IPS-18c (cell line): ENCODE measurements around the gene FAM118A.
"Not testable (repeated sequence)": the region's sequence is repeated elsewhere in the genome, so short reads cannot be mapped to it uniquely, and the experiment has no call there.

ENCODE experiments used
- H3K4me3 ChIP-seq: 2 replicates; pipeline ENCODE4 v1.7.0; 2013; ENCODE audit warnings: low read depth, mild to moderate bottlenecking, low read length, moderate library complexity; ENCODE audit not compliant: insufficient read depth
- H3K9me3 ChIP-seq: one replicate; pipeline ENCODE4 v1.6.1; 2013; ENCODE audit warnings: mild to moderate bottlenecking, low read length, moderate library complexity; ENCODE audit not compliant: control insufficient read depth, insufficient read depth

Gene FAM118A

DNA sequence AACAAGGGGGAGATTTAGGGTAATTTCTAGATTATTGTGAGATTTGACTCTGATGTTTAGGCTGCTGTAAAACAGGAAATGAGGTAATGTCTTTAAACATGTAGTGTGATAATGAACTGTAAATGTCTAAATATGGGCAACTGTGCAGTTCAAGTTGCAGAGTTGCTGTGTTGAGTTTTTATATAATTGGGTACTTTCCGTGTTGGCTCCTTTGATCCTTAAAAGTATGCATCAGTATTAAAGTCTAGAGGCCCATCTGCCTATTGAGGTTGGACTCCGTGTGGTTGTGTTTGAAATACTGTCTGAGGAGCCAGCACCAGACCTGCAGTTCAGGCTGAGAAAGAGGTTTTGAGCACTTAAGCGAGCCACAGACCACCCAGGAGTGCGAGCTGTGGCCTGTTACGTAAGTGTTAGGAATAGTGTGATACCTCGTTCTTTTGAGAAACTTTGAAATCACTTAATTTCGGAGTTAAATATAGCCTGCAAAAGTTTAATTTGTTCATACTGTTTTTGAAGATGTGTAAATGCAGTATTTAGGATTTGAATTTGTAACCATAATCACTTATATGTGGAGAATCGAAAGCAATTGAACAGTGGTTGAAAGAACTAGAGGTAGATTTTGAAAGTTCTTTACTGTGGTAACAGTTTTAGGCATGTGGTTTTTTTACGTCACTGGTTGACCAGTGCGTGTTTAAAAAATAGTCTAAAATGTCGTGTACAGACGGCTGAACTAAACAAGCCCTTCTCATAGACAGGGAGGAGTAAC, 9.0 kb downstream of the FAM118A start:
- no peak overlapping the region for H3K4me3 ChIP-seq
- H3K9me3 ChIP-seq: no peaks in the 10 kb centered on the region

DNA sequence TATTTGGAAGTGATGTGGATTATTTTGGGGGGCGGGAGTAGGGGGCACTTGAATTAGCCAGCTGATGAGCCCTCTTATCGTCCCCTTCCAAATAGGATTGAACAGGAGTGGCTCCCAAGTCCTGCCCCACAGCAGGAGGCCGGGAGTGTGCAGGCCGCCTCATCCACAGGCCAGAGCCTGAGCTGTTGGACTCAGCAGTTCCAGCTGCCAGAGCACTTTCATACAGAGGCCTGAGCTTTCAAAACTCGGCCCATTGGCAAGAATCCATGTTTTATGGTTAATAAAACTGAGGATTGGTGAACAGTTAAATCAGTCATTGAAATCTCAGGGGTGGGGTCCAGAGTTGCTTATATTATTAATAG, 9.6 kb downstream of the FAM118A start:
- H3K4me3 ChIP-seq: no peak overlapping the region
- no peaks in the 10 kb centered on the region for H3K9me3 ChIP-seq

DNA sequence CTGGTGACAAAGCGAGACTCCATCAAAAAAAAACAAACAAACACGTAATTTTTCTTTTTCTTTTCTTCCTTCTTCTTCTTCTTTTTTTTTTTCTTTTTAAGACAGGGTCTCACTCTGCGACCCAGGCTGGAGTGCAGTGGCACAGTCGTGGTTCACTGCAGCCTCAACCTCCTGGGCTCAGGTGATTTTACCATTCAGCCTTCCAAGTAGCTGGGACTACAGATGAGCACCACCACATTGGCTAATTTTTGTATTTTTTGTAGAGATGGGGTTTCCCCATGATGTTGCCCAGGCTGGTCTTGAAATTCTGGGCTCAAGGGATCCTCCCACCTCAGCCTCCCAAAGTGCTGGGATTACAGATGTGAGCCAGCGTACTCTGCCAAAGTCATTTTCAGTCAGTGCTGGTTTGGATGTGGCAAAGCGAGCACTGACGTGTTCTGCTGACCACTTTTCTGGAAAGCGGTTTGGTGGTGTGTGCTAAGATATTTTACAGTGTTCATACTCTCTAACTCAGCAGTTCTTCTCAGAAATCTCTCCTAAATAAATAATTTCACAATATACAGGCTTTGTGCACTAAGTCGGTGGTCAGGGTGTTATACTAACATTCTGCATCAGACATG, 10.7 kb downstream of the FAM118A start:
- Histone ChIP-seq H3K4me3 (no peak overlapping the region), H3K9me3 (no peaks in the 10 kb centered on the region)

DNA sequence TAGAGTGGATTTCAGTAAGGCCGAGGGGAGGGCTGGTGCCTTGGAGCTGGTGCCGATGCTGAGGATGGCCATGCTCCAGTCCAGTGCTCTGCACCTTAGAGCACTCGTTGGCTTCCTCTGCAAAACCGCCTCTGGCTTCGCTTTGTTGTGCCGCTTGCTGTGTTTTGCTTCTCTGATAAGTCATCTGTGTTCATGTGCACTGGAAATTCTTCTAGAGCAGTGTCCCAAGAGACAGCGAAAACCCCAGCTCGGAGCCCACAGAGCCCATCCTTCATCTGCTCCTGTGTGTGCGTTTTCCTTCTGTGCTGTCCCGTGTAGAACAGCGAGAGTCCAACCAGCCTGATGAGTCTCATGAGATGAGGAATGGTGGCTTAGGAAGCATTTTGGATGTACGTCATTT, 12.1 kb downstream of the FAM118A start:
- H3K4me3 ChIP-seq: no peak overlapping the region

DNA sequence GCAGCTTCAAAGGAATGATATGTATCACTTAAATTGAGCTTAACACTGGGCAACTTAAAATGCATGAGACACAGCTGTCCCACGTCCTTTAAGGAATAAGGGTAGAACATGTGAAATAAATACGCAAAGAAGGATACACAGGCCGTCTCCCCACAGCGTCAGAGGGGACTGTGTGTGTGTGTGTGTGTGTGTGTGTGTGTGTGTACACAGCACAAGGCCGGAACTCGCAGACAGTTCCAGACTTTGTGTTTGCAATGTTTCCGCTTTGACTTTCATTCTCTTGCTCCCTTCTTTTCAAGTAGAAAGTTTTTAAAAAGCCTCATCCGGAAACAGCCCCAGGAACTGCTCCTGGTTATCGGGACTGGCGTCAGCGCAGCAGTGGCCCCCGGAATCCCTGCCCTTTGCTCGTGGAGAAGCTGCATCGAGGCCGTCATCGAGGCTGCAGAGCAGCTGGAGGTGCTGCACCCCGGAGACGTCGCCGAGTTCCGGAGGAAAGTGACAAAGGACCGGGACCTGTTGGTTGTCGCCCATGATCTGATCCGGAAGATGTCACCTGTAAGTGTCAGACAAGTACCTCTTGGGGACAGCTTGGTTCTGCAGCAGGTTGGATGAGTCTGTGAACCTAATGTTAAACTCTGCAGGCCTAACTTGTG, 13.3 kb downstream of the FAM118A start:
- no peaks in the 10 kb centered on the region for H3K9me3 ChIP-seq

More for the DNA sequence above, 12.1 kb downstream of the FAM118A start:
- no peaks in the 10 kb centered on the region for H3K9me3 ChIP-seq

DNA sequence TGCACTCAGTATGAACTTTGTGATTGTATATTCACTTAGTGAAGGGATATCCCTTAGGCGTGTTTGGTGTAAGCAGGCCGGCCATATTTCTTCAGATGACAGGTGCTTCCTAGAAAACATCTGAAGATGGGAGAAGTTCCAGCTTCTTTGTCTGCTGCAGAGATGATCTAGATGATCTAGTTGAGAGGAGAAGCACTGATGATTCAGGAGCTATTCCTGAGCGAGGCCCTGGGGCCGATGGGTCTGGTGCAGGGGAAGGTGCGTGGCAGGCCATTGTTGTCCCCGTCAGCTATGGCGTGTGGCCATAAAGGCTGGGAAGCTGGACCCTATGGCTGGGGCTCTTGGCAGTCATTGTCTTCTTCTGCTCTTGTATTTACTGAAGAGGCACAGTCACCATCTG, 14.0 kb downstream of the FAM118A start:
- Histone ChIP-seq H3K4me3 (no peak overlapping the region), H3K9me3 (no peaks in the 10 kb centered on the region)

More for the DNA sequence above, 13.3 kb downstream of the FAM118A start:
- H3K4me3 ChIP-seq: no peak overlapping the region

DNA sequence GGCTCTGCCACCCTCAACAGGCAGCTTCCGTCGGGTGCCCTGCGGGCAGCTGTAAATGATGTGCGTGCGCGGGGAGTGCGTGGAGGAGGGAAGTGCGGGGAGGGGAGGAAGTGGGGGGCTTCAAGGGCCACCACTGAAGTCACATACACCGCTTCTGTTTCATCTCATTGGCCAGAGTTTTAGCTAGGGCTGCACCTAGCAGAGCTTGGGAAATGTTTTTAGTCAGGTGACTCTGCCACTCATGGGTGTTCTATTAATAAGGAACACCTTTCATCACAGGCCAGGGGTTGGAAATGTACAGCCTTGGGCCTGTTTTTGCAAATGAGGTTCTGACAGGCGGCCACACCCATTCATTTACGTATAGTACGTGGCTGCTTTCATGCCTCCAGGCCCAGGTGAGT, 14.6 kb downstream of the FAM118A start:
- no peak overlapping the region for H3K4me3 ChIP-seq

DNA sequence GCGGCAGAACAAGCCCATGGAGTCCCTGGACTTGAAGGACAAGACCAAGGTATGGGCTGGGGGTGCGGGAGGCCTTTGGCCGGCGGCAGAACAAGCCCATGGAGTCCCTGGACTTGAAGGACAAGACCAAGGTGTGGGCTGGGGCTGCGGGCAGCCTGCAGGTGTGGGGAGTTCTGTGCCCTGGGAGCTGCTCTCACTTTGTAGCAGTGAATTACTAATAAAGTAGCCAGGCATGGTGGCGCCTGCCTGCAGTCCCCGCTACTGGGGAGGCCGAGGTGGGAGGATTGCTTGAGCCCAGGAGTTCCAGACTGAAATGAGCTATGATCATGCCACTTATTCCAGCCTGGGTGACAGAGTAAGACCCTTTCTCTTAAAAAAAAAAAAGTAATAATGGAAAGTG, 18.5 kb downstream of the FAM118A start:
- not testable (repeated sequence) for H3K4me3 ChIP-seq

More for the DNA sequence above, 14.6 kb downstream of the FAM118A start:
- H3K9me3 ChIP-seq: no peaks in the 10 kb centered on the region

DNA sequence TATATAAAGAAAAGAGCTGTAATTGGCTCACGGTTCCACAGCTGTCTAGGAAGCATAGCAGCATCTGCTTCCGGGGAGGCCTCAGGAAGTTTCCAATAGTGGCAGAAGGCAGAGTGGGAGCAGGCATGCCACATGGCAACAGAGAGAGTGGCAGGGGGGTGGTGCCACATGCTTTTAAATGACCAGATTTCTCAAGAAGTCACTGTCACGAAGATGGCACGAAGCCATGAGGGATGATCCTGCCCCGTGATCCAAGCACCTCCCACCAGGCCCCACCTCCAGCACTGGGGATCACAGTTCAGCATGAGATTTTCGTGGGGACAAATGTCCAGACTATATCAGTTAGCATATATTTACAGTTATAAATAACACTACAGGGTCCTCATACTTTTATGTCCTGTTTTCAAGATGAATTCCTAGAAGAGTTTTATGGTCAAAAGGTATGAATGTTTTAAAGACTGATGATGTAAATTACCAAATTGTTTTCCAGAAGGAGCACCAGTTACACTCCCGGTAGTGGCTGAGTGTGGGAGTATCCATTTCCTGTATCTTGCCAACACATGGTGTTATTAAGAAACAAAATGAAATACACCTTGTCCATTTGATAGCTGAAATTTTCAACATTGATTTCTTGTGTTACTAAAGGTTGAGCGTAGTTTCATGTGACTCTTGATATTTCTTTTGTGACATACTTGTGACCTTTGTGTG, 19.2 kb downstream of the FAM118A start:
- no peaks in the 10 kb centered on the region for H3K9me3 ChIP-seq
- H3K4me3 ChIP-seq: no peak overlapping the region

More for the DNA sequence above, 18.5 kb downstream of the FAM118A start:
- H3K9me3 ChIP-seq: not testable (repeated sequence)

DNA sequence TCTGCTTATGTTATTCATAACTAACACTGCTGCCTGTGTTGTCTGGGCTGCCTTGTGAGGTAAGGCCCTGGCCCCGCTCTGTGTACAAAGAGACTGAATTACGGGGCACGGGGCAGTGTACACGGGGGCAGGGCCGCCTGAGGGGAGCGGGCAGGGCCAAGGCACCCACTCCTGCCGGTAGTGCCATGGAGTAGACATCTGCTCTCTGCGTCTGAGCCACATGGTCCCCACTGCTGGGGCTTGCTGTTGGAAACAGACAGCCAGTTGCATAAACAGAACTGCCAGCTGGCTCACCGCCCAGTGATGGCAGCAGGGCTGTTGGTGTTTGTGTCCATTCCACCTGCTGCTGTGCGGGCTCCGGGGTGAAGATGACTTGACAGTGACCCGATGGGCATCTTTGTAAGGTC, 19.8 kb downstream of the FAM118A start:
- Histone ChIP-seq H3K9me3 (no peaks in the 10 kb centered on the region), H3K4me3 (no peak overlapping the region)

DNA sequence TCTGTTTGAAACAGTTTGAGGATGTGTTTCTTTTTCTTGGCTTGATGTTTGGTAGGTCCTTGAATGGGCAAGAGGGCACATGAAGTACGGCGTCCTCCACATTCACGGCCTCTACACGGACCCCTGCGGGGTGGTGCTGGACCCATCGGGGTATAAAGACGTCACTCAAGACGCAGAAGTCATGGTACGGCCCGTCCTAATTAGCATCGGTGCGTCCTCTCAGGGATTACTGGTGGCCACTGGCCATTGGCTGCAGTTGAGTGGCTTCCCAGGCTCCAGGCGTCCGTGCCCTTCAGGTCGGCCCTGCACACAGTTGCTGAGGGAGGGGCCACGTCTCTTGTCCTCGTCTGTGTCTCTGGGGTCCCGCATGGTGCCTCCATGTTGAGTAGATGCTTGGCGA, 20.8 kb downstream of the FAM118A start:
- H3K9me3 ChIP-seq: no peaks in the 10 kb centered on the region
- no peak overlapping the region for H3K4me3 ChIP-seq

DNA sequence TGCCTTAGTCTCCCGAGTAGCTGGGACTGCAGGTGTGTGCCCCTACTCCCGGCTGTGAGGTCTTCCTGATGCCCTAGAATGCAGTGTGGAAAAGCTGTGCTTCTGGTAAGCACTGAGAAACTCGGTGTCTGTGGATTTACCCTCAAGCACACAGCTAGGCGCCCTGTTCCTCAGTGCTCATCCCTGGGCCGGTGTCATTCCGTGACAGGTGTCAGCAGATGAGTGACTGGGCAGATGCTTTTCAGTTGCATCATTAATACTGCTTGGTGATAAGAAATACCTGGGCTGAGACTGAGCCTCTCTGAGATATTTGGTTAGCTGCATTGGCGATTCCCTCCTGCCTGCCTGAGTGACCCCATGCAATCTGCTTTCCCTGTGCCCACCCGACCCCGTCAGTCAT, 21.8 kb downstream of the FAM118A start:
- no peak overlapping the region for H3K4me3 ChIP-seq

DNA sequence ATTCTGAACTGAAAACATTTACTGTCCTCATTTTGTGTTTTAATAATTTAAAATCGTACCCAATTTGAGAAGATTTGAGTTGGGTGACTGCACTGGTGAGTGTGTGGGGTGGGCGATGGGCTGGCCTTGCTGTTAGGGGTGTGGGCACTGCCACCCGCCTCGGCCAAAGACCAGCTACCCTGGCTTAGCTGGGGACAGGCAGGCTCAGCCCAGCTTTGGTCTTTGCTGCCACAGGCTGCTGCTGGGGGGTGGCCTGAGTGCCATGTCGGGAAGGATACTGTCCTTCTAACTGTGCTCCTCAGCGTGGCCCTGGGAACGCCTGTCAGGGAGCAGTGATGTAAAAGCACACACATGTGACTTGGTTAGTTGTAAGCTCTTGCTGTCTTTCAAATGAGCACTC, 22.3 kb downstream of the FAM118A start:
- H3K9me3 ChIP-seq: no peaks in the 10 kb centered on the region
- H3K4me3 ChIP-seq: no peak overlapping the region

More for the DNA sequence above, 21.8 kb downstream of the FAM118A start:
- H3K9me3 ChIP-seq: no peaks in the 10 kb centered on the region

DNA sequence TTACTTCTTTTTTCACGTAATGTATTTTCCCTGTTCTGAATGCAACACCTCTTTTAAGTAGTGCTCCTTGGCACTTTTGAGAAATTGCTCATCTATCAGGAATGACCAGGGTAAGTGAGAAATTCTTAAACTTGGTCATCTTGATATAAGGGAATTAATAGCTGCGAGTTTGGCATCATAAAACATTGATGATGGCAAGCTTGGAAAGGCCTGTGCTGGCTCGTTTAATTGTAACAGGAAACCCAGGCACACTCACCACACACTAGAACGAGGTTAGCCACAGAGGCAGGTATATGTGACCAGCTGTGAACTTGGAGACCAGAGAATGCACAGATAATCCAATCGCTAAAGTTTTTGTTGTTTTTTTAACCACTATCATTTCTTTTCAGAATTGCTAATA, 24.3 kb downstream of the FAM118A start:
- Histone ChIP-seq H3K9me3 (no peaks in the 10 kb centered on the region), H3K4me3 (no peak overlapping the region)

DNA sequence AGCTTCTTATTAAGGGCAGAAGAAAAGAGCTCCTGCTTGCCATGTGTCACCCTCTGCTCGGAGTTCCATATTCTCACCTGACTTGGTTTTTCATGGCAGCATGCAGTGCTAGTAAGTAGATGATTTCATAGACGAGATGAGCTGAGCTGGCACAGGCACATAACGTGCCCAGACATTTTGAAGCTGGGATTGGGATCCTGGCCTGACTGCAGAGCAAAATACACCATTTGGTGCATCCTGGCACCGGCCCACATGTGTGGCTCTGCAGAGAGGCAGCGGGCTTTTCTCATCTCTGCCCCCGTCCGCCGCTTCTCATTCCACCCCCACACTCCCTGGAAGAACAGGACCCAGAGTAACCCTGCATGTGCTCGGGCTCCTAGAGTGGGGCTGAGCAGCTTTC, 24.8 kb downstream of the FAM118A start:
- Histone ChIP-seq H3K9me3 (no peaks in the 10 kb centered on the region), H3K4me3 (no peak overlapping the region)

DNA sequence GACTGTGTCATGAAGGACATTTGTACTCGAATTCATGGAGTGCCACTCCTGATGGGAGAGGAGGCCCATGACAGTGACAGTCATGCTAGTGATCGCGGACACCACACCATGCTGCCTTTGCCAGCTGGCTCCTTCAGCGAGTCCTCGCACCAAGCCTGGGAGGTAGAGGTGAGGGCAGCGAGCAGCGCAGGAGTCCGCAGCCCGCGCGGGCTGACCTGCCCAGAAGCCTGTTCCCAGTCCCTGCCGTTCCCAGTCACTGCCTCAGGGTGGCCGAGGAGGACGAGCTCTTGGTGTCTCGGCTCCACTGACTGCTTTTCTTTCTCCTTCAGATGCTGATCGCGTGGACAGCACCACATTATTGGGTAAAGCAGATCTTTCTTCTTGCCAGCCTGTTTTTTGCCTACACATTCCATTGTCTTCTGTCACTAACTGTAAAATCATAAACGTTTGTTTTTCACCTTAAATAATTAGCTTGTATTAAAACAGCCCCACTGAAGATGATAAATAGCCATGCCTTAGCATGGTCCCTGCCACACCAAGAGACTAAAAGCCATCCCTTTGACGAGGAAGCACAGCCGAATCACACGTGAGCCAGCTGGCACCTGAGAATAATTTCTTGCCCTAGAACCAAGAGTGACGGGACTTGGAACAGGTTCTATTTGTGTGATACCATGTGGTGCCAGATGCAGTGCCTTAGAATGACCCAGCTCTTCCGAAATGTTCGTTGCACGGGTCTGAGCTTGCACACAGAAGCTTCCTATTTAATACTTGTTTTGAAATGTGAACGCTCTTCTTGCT, 25.5 kb downstream of the FAM118A start:
- no peak overlapping the region for H3K4me3 ChIP-seq
- no peaks in the 10 kb centered on the region for H3K9me3 ChIP-seq
